ENCODE results near the gene FAM9A.

FAM9A gene

GRCh38 chrX:8801041-8801599 lies at the start of gene FAM9A:
TSS of gene FAM9A (minus strand) at chrX:8801383. CDS start at chrX:8800171, 1,212 bp downstream.
- DNase-seq: no peak

GRCh38 chrX:8850478-8850877 lies 49.3 kb upstream of the FAM9A start:
- DNase-seq: peak in 1 of 14 donors; percentile 1

- no peak for DNase-seq
Measured at GRCh38 chrX:8849945-8850344, 48.8 kb upstream of the FAM9A start.

GRCh38 chrX:8849458-8849857 lies 48.3 kb upstream of the FAM9A start:
- no peak for DNase-seq

GRCh38 chrX:8848911-8849310 lies 47.7 kb upstream of the FAM9A start:
- no peak for DNase-seq

- DNase-seq: no peak
Measured at GRCh38 chrX:8848441-8848840, 47.3 kb upstream of the FAM9A start.

GRCh38 chrX:8847360-8847759 lies 46.2 kb upstream of the FAM9A start:
- DNase-seq: no peak

GRCh38 chrX:8846266-8846665 lies 45.1 kb upstream of the FAM9A start:
- no peak for DNase-seq

GRCh38 chrX:8845469-8845868 lies 44.3 kb upstream of the FAM9A start:
- no peak for DNase-seq

- no peak for DNase-seq
Measured at GRCh38 chrX:8845060-8845459, 43.9 kb upstream of the FAM9A start.

GRCh38 chrX:8844157-8844556 lies 43.0 kb upstream of the FAM9A start:
- no peak for DNase-seq

GRCh38 chrX:8841911-8842310 lies 40.7 kb upstream of the FAM9A start:
- no peak for DNase-seq

- DNase-seq: no peak
Measured at GRCh38 chrX:8834392-8834791, 33.2 kb upstream of the FAM9A start.

- DNase-seq: no peak
Measured at GRCh38 chrX:8832582-8833378, 31.6 kb upstream of the FAM9A start.

- DNase-seq: no peak
Measured at GRCh38 chrX:8823698-8824097, 22.5 kb upstream of the FAM9A start.

- DNase-seq: no peak
Measured at GRCh38 chrX:8822002-8822401, 20.8 kb upstream of the FAM9A start.

- no peak for DNase-seq
Measured at GRCh38 chrX:8820910-8821527, 19.8 kb upstream of the FAM9A start.

GRCh38 chrX:8815460-8816065 lies 14.4 kb upstream of the FAM9A start:
- DNase-seq: peak in 2 of 14 donors; percentile 1 to 2

GRCh38 chrX:8813036-8813435 lies 11.9 kb upstream of the FAM9A start:
- no peak for DNase-seq

GRCh38 chrX:8811611-8812010 lies 10.4 kb upstream of the FAM9A start:
- no peak for DNase-seq

GRCh38 chrX:8808661-8809060 lies 7.5 kb upstream of the FAM9A start:
- no peak for DNase-seq

GRCh38 chrX:8805974-8806373 lies 4.8 kb upstream of the FAM9A start:
- no peak for DNase-seq

- DNase-seq: no peak
Measured at GRCh38 chrX:8805046-8805445, 3.9 kb upstream of the FAM9A start.

- DNase-seq: no peak
Measured at GRCh38 chrX:8803326-8803725, 2.1 kb upstream of the FAM9A start.

All from C1 segment of cervical spinal cord (tissue), 14 donors.